Measurements from ENCODE around the gene PTPN5. TPM values are rescaled to one million over a fixed set of nuclear protein-coding genes. Genes with fewer than 3 reads are reported as not detected.

Gene PTPN5
- total RNA-seq, 1 donor from 2014 or later, result 3.2 TPM

- no peak for ATAC-seq
- intact Hi-C loops (cut with DNase I), result no loop called here
Measured at GRCh38 chr11:18750944-18751343, 40.7 kb downstream of the PTPN5 start.

DNA sequence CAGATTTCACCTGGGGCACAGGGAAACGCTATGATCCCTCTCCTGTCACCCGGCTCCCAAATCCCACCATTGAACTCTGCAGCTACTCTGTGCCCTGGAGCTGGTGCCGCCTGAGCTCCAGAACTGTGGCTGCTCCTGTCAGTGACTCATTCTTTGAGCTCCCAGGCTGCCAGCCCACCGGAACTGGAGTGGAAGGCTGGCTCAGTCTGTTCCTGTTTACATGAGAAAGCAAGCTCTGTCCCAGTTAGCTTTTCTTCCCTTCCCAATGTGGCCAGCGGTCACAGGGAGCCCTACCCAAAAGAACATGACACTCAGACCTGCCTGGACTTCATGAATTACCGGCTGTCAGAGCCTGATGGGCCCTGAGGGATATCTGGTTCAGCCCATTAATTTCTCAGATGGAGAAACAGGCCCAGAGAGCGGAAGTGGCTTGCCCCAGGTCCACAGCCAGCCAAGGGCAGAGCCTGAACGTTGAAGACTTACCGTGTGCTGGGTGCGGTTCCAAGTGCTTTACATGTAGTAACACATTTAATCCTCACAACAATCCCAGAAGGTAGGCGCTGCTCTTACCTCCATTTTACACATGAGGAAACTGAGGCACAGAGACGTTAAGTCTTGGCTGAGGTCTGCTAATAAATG lies 41.8 kb downstream of the PTPN5 start:
- no peak for DNase-seq (ENCODE audit: low spot score)
- peak; percentile 30 for ATAC-seq
- intact Hi-C loops (cut with DNase I), result no loop called here

More at GRCh38 chr11:18750944-18751343, 40.7 kb downstream of the PTPN5 start:
- no peak for DNase-seq (ENCODE audit: low spot score)

DNA sequence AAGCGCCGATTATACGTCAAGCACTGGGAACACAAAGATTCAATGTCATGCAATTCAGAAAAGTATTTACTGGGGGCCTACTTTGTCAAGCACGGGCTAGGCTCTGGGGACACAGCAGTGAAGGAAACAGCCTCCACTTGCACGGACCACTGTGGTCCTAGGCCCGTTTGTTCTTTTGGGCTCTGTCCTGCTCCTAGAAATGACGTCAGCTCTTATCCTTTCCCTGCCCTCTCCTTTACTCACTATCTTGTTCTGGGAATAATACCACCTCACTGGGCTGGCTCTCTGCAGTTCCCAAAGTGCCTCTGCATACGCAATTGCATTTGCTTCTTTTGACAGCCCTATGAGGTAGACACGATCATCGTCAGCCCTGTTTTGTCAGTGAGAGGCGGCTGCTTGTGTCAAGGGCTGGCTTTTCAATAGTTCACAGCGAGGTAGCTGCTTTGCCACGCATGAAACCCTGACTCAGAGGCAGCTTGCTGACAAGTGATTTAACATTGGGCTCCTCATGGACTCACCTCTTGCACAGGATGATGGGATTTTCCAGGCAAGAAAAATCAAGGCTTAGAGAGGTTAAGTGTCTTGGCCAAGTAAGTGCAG lies 42.7 kb downstream of the PTPN5 start:
- ATAC-seq (no peak), DNase-seq (ENCODE audit: low spot score) (no peak)
- intact Hi-C loops (cut with DNase I), result no loop called here

DNA sequence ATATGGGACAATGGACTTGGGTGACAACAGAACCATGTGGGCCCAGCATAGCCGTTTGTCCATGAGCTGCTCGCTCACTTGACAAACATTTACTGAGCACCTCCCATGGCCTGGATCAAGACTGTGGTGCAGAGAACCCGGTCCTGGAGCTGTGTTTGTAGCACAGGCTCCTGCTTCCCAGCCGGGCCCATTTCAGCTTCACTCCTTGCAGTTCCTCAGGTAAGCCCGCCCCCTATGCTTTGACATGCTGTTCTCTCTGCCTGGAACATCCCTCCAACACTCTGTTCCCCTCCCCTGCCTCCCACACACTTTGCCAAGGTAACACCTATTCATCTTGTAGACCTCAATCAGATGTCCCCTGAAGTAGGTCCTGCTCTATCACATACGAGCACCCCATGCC lies 46.3 kb downstream of the PTPN5 start:
- DNase-seq (ENCODE audit: low spot score) (no peak), ATAC-seq (no peak)
- intact Hi-C loops (cut with DNase I), result no loop called here

- DNase-seq (ENCODE audit: low spot score) (no peak), ATAC-seq (no peak)
- intact Hi-C loops (cut with DNase I), result no loop called here
Measured at GRCh38 chr11:18743900-18744514, 47.6 kb downstream of the PTPN5 start.

- intact Hi-C loops (cut with DNase I), result no loop called here
- ATAC-seq (no peak), DNase-seq (ENCODE audit: low spot score) (no peak)
Measured at GRCh38 chr11:18743365-18743764, 48.2 kb downstream of the PTPN5 start.

DNA sequence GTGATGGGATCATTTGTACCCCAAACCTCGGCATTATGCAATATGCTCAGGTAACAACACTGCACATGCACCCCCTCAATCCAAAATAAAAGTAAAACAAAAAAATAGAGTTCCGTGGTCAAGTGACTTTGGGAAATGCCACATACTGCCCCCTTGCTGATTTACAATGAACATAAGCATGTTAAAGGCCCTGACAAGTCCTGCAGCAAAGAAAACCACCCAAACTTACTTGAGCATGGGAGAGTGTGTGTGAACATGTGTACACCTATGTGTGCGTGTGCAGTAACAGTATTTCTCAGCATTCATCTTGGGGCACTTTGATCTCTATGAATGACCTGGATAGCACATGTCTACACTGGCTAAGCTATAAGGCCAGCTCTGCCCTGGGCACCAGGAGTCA lies 49.8 kb downstream of the PTPN5 start:
- DNase-seq (ENCODE audit: low spot score), result no peak
- intact Hi-C loops (cut with DNase I), result no loop called here

DNA sequence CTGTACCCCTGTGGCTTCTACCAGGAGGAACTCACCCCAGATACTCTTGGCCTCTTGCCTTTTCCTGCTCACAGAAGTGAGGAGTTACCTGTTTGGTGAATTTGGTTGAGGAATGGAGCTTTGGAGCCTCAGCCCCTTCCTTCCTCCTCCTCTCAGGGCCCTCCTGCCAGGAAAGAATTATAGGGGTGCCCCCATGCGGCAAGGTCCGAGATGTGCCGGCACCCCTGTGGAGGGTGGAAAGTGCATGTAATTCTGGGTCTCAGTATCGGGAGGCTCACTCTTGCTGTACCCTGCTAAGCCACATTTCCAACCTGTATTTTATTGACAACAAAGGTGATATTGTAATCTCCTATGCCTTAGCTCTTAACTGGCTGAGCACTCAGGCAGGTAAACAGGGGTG lies 51.9 kb downstream of the PTPN5 start:
- DNase-seq (ENCODE audit: low spot score) (no peak), ATAC-seq (no peak)
- intact Hi-C loops (cut with DNase I), result no loop called here

More for the DNA sequence above, 49.8 kb downstream of the PTPN5 start:
- ATAC-seq, result no peak

- intact Hi-C loops (cut with DNase I), result no loop called here
- DNase-seq (ENCODE audit: low spot score), result no peak
- no peak for ATAC-seq
Measured at GRCh38 chr11:18737642-18738041, 54.0 kb downstream of the PTPN5 start.

- ATAC-seq (no peak), DNase-seq (ENCODE audit: low spot score) (no peak)
- intact Hi-C loops (cut with DNase I), result no loop called here
Measured at GRCh38 chr11:18736590-18737148, 54.9 kb downstream of the PTPN5 start.

DNA sequence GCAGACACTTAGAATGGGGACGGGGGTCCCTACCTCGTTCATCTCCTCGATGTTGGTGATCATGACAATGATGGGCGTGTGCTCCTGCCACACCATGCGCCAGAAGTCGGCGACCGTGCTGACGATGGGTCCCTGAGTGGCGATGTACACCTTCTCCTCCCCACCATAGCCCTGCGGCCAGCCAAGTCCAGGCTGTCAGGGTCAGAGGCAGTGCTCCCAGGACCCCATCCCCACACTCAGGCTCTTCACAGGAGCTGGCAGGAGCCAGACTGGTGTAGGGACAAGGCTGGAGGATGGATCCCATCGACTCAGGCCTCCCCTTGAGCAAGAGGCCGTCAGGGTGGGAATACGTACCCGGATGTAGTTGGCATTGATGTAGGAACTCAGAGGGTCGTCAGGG lies 58.4 kb downstream of the PTPN5 start:
- no peak for ATAC-seq
- intact Hi-C loops (cut with DNase I), result no loop called here
- no peak for DNase-seq (ENCODE audit: low spot score)

- intact Hi-C loops (cut with DNase I), result no loop called here
- DNase-seq (ENCODE audit: low spot score) (peak; percentile 80), ATAC-seq (peak; percentile 66)
Measured at GRCh38 chr11:18731949-18732821, 59.4 kb downstream of the PTPN5 start.

- DNase-seq (ENCODE audit: low spot score), result no peak
- ATAC-seq, result no peak
- intact Hi-C loops (cut with DNase I), result no loop called here
Measured at GRCh38 chr11:18731441-18731840, 60.2 kb downstream of the PTPN5 start.

GRCh38 chr11:18730020-18730419 lies 61.6 kb downstream of the PTPN5 start:
- no peak for ATAC-seq
- DNase-seq (ENCODE audit: low spot score), result no peak
- intact Hi-C loops (cut with DNase I), result no loop called here

- no peak for ATAC-seq
- DNase-seq (ENCODE audit: low spot score), result no peak
- intact Hi-C loops (cut with DNase I), result no loop called here
Measured at GRCh38 chr11:18729426-18729825, 62.2 kb downstream of the PTPN5 start.

DNA sequence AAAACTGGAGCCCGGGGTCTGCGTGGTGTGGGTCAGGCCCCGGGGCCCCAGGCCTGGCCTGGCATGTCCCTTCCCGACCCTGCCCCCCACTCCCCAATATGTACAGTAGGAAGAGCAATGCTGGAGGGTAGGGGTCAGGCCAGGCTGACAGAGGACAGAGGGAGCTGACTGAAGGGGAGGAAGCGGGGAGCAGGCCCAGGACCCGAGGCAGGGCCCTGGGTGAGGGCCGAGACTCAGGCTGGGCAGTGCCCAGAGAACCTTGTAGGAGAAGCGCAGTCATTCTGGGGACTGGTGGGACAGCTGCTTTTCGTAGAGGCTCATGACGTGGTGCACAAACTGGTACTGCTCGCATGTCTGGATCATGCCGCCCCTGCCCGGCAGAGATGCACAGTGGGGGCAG lies 62.9 kb downstream of the PTPN5 start:
- DNase-seq (ENCODE audit: low spot score) (no peak), ATAC-seq (no peak)
- intact Hi-C loops (cut with DNase I), result no loop called here

- ATAC-seq, result peak; percentile 35
- intact Hi-C loops (cut with DNase I), result no loop called here
- DNase-seq (ENCODE audit: low spot score), result no peak
Measured at GRCh38 chr11:18727479-18728236, 63.9 kb downstream of the PTPN5 start.

GRCh38 chr11:18726040-18726439 lies 65.6 kb downstream of the PTPN5 start, which contains the start of gene IGSF22:
IGSF22 (minus strand) TSS chr11:18726188; CDS start chr11:18724236, 1,952 bp downstream.
- ATAC-seq (no peak), DNase-seq (ENCODE audit: low spot score) (no peak)
- intact Hi-C loops (cut with DNase I), result no loop called here

DNA sequence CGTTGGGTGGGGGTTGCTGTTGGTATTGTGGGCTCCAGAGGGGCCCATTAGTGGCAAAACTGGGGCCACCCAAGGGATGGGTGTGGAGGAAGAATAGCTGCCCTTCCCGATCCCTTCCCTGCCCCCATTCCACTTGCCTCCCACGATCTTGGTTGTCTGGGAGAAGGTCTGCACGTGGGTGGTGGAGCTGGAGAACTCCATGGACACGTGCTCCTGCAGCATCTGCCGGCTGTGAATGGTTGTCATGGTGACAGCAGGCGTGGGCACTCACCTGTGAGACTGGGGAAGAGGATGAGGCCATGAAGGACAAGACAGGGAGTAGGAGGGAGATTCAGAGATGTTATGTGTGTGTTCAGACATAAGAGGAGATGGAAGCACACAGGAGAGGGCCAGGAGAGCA lies 67.6 kb downstream of the PTPN5 start:
- no peak for ATAC-seq
- DNase-seq (ENCODE audit: low spot score), result no peak
- intact Hi-C loops (cut with DNase I), result no loop called here

Measured in sciatic nerve (tissue), 2 donors.